GM18499 (cell line): Measurements from ENCODE around the gene TMEM54.

ENCODE experiments used
- ATAC-seq: cut with Tn5 transposase; IDR thresholded peaks from one replicate; pipeline ENCODE4 v1.9.1; 2021; ENCODE audit warnings: moderate number of reproducible peaks; ENCODE audit not compliant: insufficient read depth, unreplicated experiment

Gene TMEM54

GRCh38 chr1:32883338-32884031 is 17.7 kb downstream of the TMEM54 start:
- ATAC-seq: no peak

- no peak for ATAC-seq
Observed at GRCh38 chr1:32881871-32882850, 19.0 kb downstream of the TMEM54 start.

- no peak for ATAC-seq
Observed at GRCh38 chr1:32881291-32881690, 19.9 kb downstream of the TMEM54 start.

GRCh38 chr1:32878637-32879041 is 22.6 kb downstream of the TMEM54 start:
- ATAC-seq: no peak

GRCh38 chr1:32878183-32878582 is 23.0 kb downstream of the TMEM54 start:
- no peak for ATAC-seq

GRCh38 chr1:32877211-32878110 is 23.7 kb downstream of the TMEM54 start:
- ATAC-seq: no peak

GRCh38 chr1:32876341-32877210 is 24.6 kb downstream of the TMEM54 start:
- ATAC-seq: no peak

- no peak for ATAC-seq
Observed at GRCh38 chr1:32874860-32875752, 26.1 kb downstream of the TMEM54 start.

GRCh38 chr1:32873484-32873883 is 27.7 kb downstream of the TMEM54 start:
- no peak for ATAC-seq

- ATAC-seq: no peak
Observed at GRCh38 chr1:32872192-32872460, 29.1 kb downstream of the TMEM54 start.

GRCh38 chr1:32871364-32872191 is 29.6 kb downstream of the TMEM54 start:
- no peak for ATAC-seq

GRCh38 chr1:32870615-32871363 is 30.4 kb downstream of the TMEM54 start, which contains the start of gene FNDC5:
FNDC5 (minus strand) TSS chr1:32870912.
- ATAC-seq: no peak

GRCh38 chr1:32869923-32870614 is 31.1 kb downstream of the TMEM54 start:
- ATAC-seq: no peak

GRCh38 chr1:32868806-32869455 is 32.3 kb downstream of the TMEM54 start:
- no peak for ATAC-seq

- no peak for ATAC-seq
Observed at GRCh38 chr1:32868085-32868484, 33.1 kb downstream of the TMEM54 start.

- ATAC-seq: no peak
Observed at GRCh38 chr1:32867671-32868070, 33.5 kb downstream of the TMEM54 start.
